Activated naive CD4-positive, alpha-beta T cell (primary cell): ENCODE measurements around the gene LGR5.
"Not testable (repeated sequence)": the region's sequence is repeated elsewhere in the genome, so short reads cannot be mapped to it uniquely, and the experiment has no call there.

ENCODE experiments used
- DNase-seq, 4 experiments: peaks; one replicate each; lab custom pipeline; 2025; lab: John Stamatoyannopoulos, UW

Gene LGR5

GRCh38 chr12:71474791-71475190 lies 35.2 kb downstream of the LGR5 start:
- DNase-seq: no peak

GRCh38 chr12:71475280-71475679 lies 35.7 kb downstream of the LGR5 start:
- no peak for DNase-seq

GRCh38 chr12:71476513-71476912 lies 36.9 kb downstream of the LGR5 start:
- DNase-seq: no peak

- no peak for DNase-seq
Observed at GRCh38 chr12:71477609-71478008, 38.0 kb downstream of the LGR5 start.

DNA sequence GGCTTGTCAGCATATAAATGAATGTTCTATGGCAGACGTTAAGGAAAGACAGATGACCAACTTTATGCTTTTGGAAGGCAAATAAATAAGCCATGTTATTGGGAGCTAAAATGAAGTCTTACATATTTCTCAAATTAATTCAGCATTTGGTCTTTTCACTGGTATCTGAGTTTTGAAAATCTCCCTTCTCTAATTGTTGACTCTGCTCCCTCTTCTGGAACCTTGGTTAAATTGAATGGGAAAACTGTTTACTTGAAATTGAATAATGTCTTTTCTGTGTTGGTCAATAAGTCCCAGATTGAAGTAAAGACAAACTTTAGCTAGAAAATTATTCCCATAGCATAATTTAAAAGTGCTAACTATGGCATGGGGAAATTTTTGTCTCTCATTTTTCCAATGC lies 38.7 kb downstream of the LGR5 start:
- DNase-seq: no peak

GRCh38 chr12:71484272-71484905 lies 44.8 kb downstream of the LGR5 start:
- DNase-seq: no peak

DNA sequence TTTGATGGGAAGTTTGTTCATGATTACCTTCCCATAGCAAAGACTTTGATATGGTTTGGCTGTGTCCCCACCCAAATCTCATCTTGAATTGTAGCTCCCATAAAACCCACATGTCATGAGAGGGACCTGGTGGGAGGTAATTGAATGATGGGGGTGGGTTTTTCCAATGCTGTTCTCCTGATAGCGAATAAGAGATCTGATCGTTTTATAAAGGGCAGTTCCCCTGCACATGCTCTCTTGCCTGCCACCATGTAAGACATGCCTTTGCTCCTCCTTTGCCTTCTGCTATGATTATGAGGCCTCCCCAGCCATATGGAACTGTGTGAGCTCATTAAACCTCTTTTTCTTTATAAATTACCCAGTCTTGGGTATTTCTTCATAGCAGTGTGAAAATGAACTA lies 51.2 kb downstream of the LGR5 start:
- DNase-seq: not testable (repeated sequence)

GRCh38 chr12:71492604-71493003 lies 53.0 kb downstream of the LGR5 start:
- no peak for DNase-seq

- DNase-seq: no peak
Observed at GRCh38 chr12:71499834-71500233, 60.2 kb downstream of the LGR5 start.

DNA sequence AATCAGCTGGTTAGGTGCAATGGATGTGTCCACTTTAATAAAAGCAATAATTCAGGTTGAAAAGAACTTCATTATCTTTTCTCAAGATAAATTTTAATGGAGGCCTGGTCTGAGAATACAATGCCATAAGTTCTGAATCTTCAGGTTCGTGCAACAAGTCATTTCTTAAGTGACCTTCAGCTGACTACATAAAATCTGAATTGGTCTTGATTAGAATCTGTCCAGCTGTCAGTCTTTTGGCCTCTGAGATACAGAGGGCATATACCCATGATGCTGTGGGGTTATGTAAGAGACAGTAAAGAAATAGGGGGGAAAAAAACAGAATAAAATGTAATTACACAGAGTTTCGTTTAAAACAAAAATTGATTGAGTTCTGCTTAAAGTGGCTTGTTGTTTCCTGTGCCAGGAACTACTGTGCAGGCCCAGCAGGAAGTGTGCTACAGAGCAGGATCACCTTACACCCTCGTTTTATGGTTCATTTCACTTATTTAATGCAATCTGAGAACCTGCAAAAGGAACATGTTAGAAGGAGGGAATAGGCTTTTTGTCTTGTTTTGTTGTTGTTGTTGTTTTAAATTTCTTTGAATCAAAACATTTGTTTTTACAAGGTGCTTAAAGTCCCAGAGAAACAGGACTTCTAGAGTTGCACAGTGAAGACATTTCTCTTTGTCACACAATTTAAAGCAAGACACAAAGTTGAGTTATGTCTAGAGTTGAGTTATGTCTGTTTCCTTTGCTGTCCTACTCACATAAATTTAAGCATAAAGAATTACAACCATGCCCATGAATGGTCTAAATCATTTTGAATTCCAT lies 64.2 kb downstream of the LGR5 start:
- no peak for DNase-seq

DNA sequence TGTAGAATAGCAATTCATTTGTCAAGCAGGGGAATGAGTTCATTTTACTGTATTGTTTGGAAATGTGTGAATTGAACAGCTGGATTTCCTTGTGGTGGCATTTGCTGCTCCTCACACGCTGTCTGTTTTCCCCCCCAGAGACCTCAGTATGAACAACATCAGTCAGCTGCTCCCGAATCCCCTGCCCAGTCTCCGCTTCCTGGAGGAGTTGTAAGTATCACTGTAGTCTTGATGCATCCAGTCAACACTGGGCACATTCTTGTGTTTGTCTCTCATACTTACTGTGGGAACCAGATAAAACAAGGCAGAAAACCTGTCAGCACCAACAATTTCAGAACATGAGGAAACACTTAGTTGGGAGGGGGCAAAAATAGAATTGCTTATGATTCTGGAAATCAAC lies 64.9 kb downstream of the LGR5 start:
- no peak for DNase-seq

DNA sequence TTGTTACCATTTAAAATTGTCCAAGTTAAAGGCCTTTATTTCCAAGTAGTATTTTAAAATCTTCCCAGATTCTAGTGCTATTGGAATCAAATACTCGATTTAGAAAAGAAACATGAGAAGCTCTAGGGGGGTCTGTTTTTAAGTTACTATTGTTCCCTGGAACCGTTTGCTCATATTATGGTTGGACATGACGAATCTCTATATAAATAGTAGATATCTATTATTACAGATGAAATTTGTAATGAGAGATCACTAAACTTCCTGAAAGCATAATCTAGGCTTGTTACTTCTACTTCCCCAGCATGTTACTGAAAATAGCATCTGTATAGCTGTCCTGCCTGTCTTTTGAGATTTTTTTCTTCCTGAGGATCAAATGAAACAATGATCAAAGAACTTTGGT lies 70.1 kb downstream of the LGR5 start:
- no peak for DNase-seq

- DNase-seq: no peak
Observed at GRCh38 chr12:71517145-71517846, 77.7 kb downstream of the LGR5 start.

DNA sequence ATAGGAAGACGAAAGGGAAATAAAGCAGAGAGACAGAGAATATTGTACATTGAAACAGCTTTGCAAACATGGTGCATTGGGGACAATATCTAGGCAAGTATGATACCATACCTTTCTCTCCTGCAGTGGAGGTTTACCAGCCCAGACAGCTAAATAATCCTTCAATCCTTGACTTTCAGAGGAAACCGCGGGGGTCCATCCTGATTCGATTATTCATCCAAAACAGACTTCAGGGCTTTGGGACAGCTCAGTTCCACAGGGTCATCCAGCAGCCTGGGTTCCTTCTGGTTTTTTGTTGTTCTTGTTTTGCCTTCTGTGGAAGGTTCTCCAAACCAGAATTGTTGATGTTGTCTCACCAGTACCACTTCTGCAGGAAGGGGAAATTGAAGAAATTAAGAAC lies 81.5 kb downstream of the LGR5 start:
- no peak for DNase-seq

DNA sequence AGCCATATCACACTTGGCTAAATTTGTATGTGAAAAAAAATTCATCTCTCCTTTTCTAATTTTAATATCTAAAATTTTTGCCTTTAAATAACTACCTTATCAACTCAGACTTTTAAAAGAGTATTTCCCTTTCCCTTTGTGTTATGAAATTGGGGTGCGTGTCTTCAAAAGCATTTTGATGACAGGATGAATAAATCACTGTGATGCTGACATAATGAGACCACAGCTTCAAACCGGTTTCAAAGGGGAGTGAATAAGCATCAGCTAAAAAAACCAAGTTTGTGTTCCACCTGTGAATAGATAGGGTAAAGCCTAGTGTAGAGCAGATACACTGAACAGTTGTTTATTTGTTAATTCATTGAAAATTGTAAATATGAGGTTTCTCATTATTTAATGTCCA lies 85.0 kb downstream of the LGR5 start:
- no peak for DNase-seq

DNA sequence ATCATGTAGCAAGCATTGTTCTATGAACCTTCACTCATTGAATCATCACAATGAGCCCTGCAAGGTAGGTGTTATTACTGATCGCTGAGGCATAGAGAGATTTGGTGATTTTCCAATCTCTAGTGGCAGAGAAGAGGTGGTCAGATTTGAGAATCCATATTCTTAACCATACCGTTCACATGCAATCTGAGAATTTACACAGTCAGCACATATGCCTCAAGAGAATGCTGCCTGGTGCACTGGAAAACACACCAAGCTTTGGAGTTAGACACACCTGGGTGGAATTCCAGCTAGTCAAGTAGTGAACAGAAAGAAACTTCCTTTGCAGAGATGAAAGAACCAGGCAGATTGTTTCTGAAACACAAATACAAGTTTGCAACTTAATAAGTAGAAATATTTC lies 94.1 kb downstream of the LGR5 start:
- no peak for DNase-seq

- no peak for DNase-seq
Observed at GRCh38 chr12:71536279-71536938, 96.8 kb downstream of the LGR5 start.

- no peak for DNase-seq
Observed at GRCh38 chr12:71536939-71537622, 97.5 kb downstream of the LGR5 start.

- no peak for DNase-seq
Observed at GRCh38 chr12:71538807-71539206, 99.2 kb downstream of the LGR5 start.

DNA sequence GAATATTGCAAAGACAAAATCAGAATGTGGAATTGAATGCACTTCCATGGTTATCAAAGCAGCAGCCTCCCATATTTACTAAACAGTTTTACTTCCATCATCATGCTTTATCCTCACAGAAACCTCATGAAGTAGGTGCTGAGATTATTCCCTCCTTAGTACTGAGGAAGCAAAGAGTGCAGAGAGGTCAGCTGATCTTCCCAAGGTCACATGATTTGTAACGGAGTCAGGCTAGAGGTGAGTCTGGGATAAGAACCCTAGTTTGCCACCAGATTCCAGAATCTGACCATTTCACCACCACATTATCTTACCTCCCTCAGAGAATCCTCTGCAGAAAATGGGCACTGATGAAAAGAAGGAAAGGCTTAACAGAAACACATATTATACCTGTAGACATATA lies 102.0 kb downstream of the LGR5 start:
- no peak for DNase-seq

GRCh38 chr12:71546322-71546861 lies 106.8 kb downstream of the LGR5 start:
- DNase-seq: no peak

GRCh38 chr12:71548893-71549292 lies 109.3 kb downstream of the LGR5 start:
- DNase-seq: no peak
